GM12878 (cell line): Measurements from ENCODE around the gene ZNF780B. TPM values are rescaled to one million over a fixed set of nuclear protein-coding genes. Genes with fewer than 3 reads are reported as not detected.

Experiments
- ATAC-seq: fragments of 200-7000 bp; cut with Tn5 transposase; 3 replicates; pipeline ENCODE4 v1.9.1; 2020; ENCODE audit warnings: mild to moderate bottlenecking, moderate library complexity
- BruUV-seq: library from RNA; stranded (reverse); fragments of 400-500 nt; replicated peaks from 2 replicates; lab custom pipeline; 2021; lab: Mats Ljungman, UMichigan
- CTCF ChIA-PET: fragments of 300-600 bp; sonication (Branson Sonifier 250); formaldehyde crosslinking; extraction: SDS; loops from one replicate; lab custom pipeline; 2021; ENCODE audit warnings: inconsistent platforms; lab: Yijun Ruan, JAX
- POLR2A ChIA-PET: fragments of 350-600 bp; formaldehyde crosslinking; extraction: SDS; loops from one replicate; lab custom pipeline; 2021; ENCODE audit warnings: inconsistent platforms; lab: Charles Lee
- RAD21 ChIA-PET: fragments of 300-600 bp; sonication (Branson Sonifier 250); formaldehyde crosslinking; loops from one replicate; lab custom pipeline; 2023; ENCODE audit warnings: antibody characterized with exemption; ENCODE audit not compliant: unreplicated experiment; lab: Charles Lee
- SMC1A ChIA-PET: fragments of 300-600 bp; sonication (Branson Sonifier 250); formaldehyde crosslinking; loops from one replicate; lab custom pipeline; 2023; ENCODE audit not compliant: unreplicated experiment, uncharacterized antibody; lab: Charles Lee
- DNase-seq: peaks from one replicate; pipeline ENCODE4 v3.0.0-alpha.2; 2011; ENCODE audit warnings: low read depth, low spot score
- FAIRE-seq: peaks from 3 replicates; lab custom pipeline; 2011; peaks lifted over from hg19 to GRCh38; lab: Jason Lieb, UNC
- H2AFZ ChIP-seq: 2 replicates; pipeline ENCODE4 v1.6.0; 2011; ENCODE audit warnings: low read depth, low read length, control low read depth; ENCODE audit not compliant: control insufficient read depth
- H3K27ac ChIP-seq: 2 replicates; pipeline ENCODE4 v1.5.1; 2011; ENCODE audit warnings: control low read depth; ENCODE audit not compliant: control insufficient read depth, insufficient read depth
- H3K27me3 ChIP-seq, 2 experiments: replicated peaks in 1 of 2; 2 replicates each; pipeline versions ENCODE4 v1.6.0 to v1.6.1; 2011; ENCODE audit warnings: low read length in 1 of 2; ENCODE audit not compliant: control insufficient read depth in 2 of 2, insufficient read depth in 2 of 2
- H3K36me3 ChIP-seq, 2 experiments: 2 replicates each; pipeline ENCODE4 v1.5.1; 2011; ENCODE audit warnings: low read length in 1 of 2; ENCODE audit not compliant: control insufficient read depth in 2 of 2, insufficient read depth in 2 of 2
- H3K4me1 ChIP-seq: 2 replicates; pipeline ENCODE4 v1.6.1; 2011; ENCODE audit warnings: mild to moderate bottlenecking, low read length, moderate library complexity, mixed read lengths; ENCODE audit not compliant: control insufficient read depth, insufficient read depth
- H3K4me2 ChIP-seq: 2 replicates; pipeline ENCODE4 v1.6.0; 2011; ENCODE audit warnings: control low read depth; ENCODE audit not compliant: control insufficient read depth, insufficient read depth
- H3K4me3 ChIP-seq: fragments of 200-600 bp; sonication (generic); 2 replicates; pipeline ENCODE4 v1.5.1; 2016
- H3K79me2 ChIP-seq: 2 replicates; pipeline ENCODE4 v1.6.0; 2011; ENCODE audit warnings: low read length; ENCODE audit not compliant: control insufficient read depth, insufficient read depth
- H3K9ac ChIP-seq: 2 replicates; pipeline ENCODE4 v1.8.0; 2011; ENCODE audit warnings: low read length, control low read depth, mixed read lengths; ENCODE audit not compliant: control insufficient read depth, insufficient read depth
- H3K9me3 ChIP-seq: replicated peaks from 3 replicates; pipeline ENCODE4 v1.5.1; 2011; ENCODE audit warnings: mild to moderate bottlenecking, low read length; ENCODE audit not compliant: control insufficient read depth, insufficient read depth
- H4K20me1 ChIP-seq: 2 replicates; pipeline ENCODE4 v1.6.0; 2011; ENCODE audit not compliant: control insufficient read depth, insufficient read depth
- JUNB ChIP-seq: IDR thresholded peaks from 2 replicates; pipeline ENCODE4 v1.6.1; 2016; ENCODE audit warnings: antibody characterized with exemption, mild to moderate bottlenecking
- MEF2A ChIP-seq: IDR thresholded peaks from 2 replicates; pipeline ENCODE4 v1.6.1; 2011; ENCODE audit warnings: low read depth, mild to moderate bottlenecking, low read length, moderate library complexity; ENCODE audit not compliant: insufficient read depth
- POLR2A ChIP-seq: IDR thresholded peaks from 2 replicates; pipeline ENCODE4 v1.6.1; 2011; ENCODE audit warnings: low read depth, mild to moderate bottlenecking, low read length
- RAD51 ChIP-seq: fragments of 450-650 bp; IDR thresholded peaks from 2 replicates; pipeline ENCODE4 v1.6.1; 2016; ENCODE audit warnings: moderate library complexity, mild to moderate bottlenecking, inconsistent platforms
- RELA ChIP-seq: fragments of 450-650 bp; IDR thresholded peaks from 2 replicates; pipeline ENCODE4 v1.8.0; 2014; ENCODE audit warnings: borderline replicate concordance; ENCODE audit not compliant: partially characterized antibody
- ZBTB11 ChIP-seq: fragments of 450-650 bp; formaldehyde crosslinking; IDR thresholded peaks from 2 replicates; pipeline ENCODE4 v1.5.0; 2022; ENCODE audit warnings: mild to moderate bottlenecking, missing genetic modification characterization
- ZBTB40 ChIP-seq: fragments of 450-650 bp; IDR thresholded peaks from 2 replicates; pipeline ENCODE4 v1.6.1; 2016; ENCODE audit warnings: mild to moderate bottlenecking, moderate library complexity, borderline replicate concordance
- WGBS: methylation state at CpG from one replicate; pipeline ENCODE4 v1.1.6; 2016; ENCODE audit warnings: low lambda C conversion rate; ENCODE audit not compliant: insufficient replicate concordance, insufficient coverage; ENCODE audit errors: missing lambda C conversion rate; 5-methylcytosine and 5-hydroxymethylcytosine counted together
- in situ Hi-C: fragments of 300-500 bp; cut with MboI; formaldehyde crosslinking; loops from 9 replicates; pipeline ENCODE4 v1.14.3; 2018; ENCODE audit warnings: mixed read lengths
- intact Hi-C: fragments of 100-400 bp; cut with micrococcal nuclease; formaldehyde crosslinking; loops from one replicate; pipeline ENCODE4 v1.14.2; 2022; ENCODE audit not compliant: unreplicated experiment
- polyA plus RNA-seq, 11 experiments: library from polyadenylated mRNA; depleted of rRNA in 4 of 11; unstranded in 6 of 11; stranded (reverse) in 5 of 11; fragments of >200 nt; fragmentation: Nextera tagmentation in 4 of 11; fragmentation: Illumina TruSeq in 1 of 11; extraction: Ambion mirVana in 4 of 11; extraction: Trizol in 1 of 11; gene quantifications; 1 replicate in 1 of 11; 2 replicates in 10 of 11; pipeline versions ENCODE4 v1.2.1 to v1.2.3, GENCODE V29; 2011 to 2016; ENCODE audit warnings: inconsistent platforms in 2 of 11, missing spikeins in 2 of 11, low read depth in 1 of 11
- total RNA-seq, 4 experiments: library from RNA; depleted of rRNA in 3 of 4; stranded (reverse); fragments of >200 nt in 3 of 4; fragmentation: Illumina TruSeq in 1 of 4; extraction: Trizol in 1 of 4; gene quantifications; 2 replicates each; pipeline versions ENCODE4 v1.2.1 to v1.2.3, GENCODE V29; 2013 to 2021
- TF ChIP-seq, protein P1 (sequence below): IDR thresholded peaks from 2 replicates; pipeline ENCODE4 v1.6.1; 2012; ENCODE audit warnings: low read depth, low read length, improper control_type of control experiment
- TF ChIP-seq, protein P2 (sequence below): IDR thresholded peaks from 2 replicates; pipeline ENCODE4 v1.6.1; 2011; ENCODE audit warnings: low read depth, mild to moderate bottlenecking, low read length, moderate library complexity, borderline replicate concordance; ENCODE audit errors: extremely low read depth
- TF ChIP-seq, protein P3 (sequence below): fragments of 450-650 bp; IDR thresholded peaks from 2 replicates; pipeline ENCODE4 v1.6.1; 2018; ENCODE audit warnings: borderline replicate concordance, mild to moderate bottlenecking; ENCODE audit not compliant: partially characterized antibody

ZNF780B gene
- total and polyA plus RNA-seq, 10 of the 15 experiments (the other 5 are each of a cell fraction or from before 2014, with no cell fraction given): 7.3 to 24.0 (median 12.3) TPM

GRCh38 chr19:40078377-40078776, 22.3 kb upstream of the ZNF780B start:
- Histone ChIP-seq H3K4me2 (no peak overlapping the region), H3K4me1 (no peaks in the 10 kb centered on the region), H3K9ac (no peak overlapping the region), H3K27ac (no peak overlapping the region), H3K27me3 (no peaks in the 10 kb centered on the region), H3K9me3 (peaks cover 56% of the 10 kb centered on the region), H3K4me3 (no peak overlapping the region), H3K36me3 (peaks cover 3 to 42% of the 10 kb centered on the region in 2 experiments; a peak in 3 of 4 replicates), H3K79me2 (no peaks in the 10 kb centered on the region), H2AFZ (no peak overlapping the region), H4K20me1 (no peaks in the 10 kb centered on the region)
- intact Hi-C loops (no loop called here), in situ Hi-C loops (no loop called here)
- SMC1A ChIA-PET: interaction anchor here (0.6 to 0.8 kb wide), 2 partner anchors 13 to 90 kb away, joined by 3 to 5 read pairs; no protein-coding TSS in a partner anchor
- POLR2A ChIA-PET: interaction anchor here (1.0 kb wide), 1 partner anchor 12 kb away, joined by 3 read pairs; the partner anchor contains the start of gene ZNF780A
- 93% methylated on average over 1 of the region's 1 CpG for WGBS
- no TSS peak for BruUV-seq
- no peak for ATAC-seq
- RAD21 ChIA-PET: no interaction called here
- DNase-seq: no peak
- CTCF ChIA-PET: interaction anchor here (0.9 to 1.4 kb wide), 2 partner anchors 32 to 80 kb away, joined by 3 to 5 read pairs; no protein-coding TSS in a partner anchor
- no peak for FAIRE-seq
- TF ChIP-seq, protein P1, sequence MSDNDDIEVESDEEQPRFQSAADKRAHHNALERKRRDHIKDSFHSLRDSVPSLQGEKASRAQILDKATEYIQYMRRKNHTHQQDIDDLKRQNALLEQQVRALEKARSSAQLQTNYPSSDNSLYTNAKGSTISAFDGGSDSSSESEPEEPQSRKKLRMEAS: no peak
- no peak for TF ChIP-seq JUNB
- TF ChIP-seq, protein P2, sequence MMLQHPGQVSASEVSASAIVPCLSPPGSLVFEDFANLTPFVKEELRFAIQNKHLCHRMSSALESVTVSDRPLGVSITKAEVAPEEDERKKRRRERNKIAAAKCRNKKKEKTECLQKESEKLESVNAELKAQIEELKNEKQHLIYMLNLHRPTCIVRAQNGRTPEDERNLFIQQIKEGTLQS: no peak
- TF ChIP-seq, protein P3, sequence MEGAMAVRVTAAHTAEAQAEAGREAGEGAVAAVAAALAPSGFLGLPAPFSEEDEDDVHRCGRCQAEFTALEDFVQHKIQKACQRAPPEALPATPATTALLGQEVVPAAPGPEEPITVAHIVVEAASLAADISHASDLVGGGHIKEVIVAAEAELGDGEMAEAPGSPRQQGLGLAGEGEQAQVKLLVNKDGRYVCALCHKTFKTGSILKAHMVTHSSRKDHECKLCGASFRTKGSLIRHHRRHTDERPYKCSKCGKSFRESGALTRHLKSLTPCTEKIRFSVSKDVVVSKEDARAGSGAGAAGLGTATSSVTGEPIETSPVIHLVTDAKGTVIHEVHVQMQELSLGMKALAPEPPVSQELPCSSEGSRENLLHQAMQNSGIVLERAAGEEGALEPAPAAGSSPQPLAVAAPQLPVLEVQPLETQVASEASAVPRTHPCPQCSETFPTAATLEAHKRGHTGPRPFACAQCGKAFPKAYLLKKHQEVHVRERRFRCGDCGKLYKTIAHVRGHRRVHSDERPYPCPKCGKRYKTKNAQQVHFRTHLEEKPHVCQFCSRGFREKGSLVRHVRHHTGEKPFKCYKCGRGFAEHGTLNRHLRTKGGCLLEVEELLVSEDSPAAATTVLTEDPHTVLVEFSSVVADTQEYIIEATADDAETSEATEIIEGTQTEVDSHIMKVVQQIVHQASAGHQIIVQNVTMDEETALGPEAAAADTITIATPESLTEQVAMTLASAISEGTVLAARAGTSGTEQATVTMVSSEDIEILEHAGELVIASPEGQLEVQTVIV: no peak
- no peak for TF ChIP-seq ZBTB11 (CRISPR knock-in tag)
- no peak for TF ChIP-seq RAD51
- no peak for TF ChIP-seq RELA
- TF ChIP-seq ZBTB40: no peak
- no peak for TF ChIP-seq POLR2A
- TF ChIP-seq MEF2A: no peak
